Measurements from ENCODE around the gene ANKRD55.
"Not testable (repeated sequence)": the region's sequence is repeated elsewhere in the genome, so short reads cannot be mapped to it uniquely, and the experiment has no call there.

Gene ANKRD55

DNA sequence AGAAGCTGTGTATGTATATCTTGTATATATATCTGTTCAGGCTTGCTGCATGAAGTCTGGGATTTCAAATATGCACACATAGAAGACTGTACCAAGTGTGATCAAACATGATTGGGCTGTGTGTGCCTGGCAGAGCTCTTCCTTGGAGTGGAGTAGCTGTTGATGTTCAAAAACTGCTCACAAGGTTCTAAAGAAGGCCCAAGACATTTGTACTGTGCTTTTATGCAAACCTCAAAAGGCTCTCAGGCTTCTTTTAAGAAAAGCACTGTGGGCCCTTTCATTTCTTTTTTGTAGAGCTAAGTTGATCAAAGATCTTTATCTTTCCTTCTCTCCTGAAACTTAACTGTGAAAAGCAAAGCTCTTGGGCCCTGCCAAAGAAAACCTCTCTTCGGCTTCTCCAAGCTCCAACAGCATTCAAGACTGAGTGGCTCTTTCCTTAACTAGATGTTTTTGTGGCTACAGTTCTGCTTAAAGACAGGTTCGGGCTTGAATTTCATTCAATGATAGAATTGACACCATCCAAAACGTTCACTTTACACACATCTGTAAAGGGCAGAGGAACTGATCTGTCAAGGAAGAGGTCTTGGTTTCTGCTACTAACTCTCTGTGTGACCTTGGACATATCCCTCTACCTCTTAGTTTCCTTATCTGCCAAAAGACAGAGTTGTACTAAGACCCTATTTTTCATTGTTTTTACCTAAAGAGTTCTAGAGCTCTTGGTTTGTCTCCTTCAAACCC, 132.5 kb downstream of the ANKRD55 start:
- no peak for DNase-seq

DNA sequence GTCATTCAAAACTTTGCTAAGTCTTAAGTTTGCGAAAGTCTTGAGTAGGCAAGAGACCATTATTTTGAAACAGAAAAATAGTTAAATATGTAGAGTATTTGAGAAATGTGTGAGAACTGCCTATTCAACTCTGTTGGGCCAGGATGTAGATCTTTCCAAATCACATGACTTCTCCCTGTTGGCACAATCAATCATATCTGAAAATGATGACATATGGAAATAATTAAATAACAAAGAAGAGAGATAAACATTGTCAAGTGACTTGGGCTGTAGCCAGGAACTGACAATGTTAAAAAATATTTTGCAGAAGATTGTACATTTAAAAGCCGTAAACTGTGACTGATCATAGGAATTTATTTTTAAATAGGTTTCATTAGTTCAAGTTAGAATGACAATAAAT, 133.8 kb downstream of the ANKRD55 start:
- DNase-seq: no peak

DNA sequence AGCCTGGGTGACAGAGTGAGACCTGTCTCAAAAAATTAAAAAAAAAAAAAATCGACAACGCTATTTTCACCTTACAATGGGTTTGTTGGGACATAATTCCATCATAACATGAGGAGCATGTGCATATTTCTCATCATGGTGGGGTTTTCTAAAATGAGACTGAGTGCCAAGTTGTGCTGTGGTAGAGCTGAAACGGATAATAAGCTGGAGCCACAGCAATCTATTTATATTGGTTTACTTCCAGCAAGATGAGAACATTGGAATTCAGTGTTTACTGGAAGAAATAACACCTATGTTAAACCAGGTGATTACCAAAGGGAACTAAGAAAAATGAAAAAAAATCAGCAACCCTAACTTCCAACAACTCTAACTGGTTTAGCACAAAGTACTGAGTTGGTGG, 136.1 kb downstream of the ANKRD55 start:
- no peak for DNase-seq

DNA sequence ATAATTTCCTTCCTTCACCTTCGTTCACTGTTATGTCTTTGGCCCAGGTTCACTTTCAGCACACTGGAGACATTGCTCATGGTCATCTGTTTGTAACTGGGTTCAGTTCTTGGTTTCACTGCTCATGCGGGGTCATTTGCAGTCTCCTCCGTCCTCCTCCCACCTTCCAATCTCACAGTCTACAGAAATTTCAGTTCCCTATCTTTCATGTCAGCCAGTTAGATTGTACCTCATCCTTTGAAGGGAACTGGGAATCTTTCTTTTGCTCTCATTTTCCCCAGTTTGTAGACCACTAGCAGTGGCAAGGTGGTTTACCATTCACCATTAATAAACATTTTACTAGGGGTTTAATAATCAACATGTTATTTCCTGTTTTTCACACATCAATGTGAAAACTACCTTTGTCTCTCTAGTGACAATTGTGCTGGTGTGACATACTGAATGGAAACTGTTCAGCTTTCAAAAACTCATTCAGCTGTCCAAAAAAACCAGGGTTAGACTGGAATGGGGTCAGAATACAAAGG, 137.5 kb downstream of the ANKRD55 start:
- peak; percentile 40 for DNase-seq

DNA sequence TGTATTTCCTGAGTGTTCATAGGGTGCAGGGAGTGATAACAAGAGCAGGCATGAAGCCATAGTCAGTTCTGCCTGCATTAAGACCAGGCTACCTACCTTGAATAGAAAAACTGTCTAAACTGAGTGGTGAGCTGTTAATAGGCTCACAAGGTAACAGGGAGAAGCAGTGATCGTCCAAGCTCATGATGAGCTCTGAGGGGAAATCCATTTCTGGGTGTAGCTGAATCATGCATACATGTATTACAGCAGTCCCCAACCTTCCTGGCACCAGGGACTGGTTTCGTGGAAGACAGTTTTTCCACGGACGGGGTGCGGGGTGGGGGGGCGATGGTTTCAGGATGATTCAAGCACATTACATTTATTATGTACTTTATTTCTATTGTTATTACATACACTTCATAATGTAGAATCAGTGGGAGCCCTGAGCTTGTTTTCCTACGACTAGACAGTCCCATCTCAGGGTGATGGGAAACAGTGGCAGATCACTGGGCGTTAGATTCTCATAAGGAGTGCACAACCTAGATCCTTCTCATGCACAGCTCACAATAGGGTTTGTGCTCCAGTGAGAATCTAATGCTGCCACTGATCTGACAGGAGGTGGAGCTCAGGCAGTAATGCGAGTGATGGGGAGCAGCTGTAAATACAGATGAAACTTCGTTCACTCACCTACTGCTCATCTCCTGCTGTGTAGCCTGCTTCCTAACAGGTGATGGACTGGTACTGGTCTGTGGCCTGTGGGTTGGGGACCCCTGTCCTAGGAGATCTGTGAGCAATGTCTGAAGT, 138.4 kb downstream of the ANKRD55 start:
- no peak for DNase-seq

DNA sequence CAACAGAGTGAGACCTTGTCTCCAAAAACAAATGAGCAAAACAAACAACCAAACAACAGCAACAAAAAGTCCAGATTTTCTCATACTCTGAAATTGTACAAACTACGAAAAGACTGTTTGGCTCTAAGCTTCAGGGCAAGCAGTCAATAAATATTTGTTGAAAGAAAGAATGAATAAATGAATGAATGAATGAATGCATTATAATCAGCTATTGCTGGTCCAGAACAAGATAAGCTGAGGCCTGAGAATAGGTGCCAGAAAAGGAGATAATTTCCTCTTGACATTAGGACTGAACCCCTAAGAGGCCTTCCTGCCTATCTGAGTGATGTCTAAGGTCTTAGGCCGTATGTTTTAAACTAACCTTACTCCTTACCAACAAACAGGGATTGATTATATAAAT, 139.2 kb downstream of the ANKRD55 start:
- no peak for DNase-seq

DNA sequence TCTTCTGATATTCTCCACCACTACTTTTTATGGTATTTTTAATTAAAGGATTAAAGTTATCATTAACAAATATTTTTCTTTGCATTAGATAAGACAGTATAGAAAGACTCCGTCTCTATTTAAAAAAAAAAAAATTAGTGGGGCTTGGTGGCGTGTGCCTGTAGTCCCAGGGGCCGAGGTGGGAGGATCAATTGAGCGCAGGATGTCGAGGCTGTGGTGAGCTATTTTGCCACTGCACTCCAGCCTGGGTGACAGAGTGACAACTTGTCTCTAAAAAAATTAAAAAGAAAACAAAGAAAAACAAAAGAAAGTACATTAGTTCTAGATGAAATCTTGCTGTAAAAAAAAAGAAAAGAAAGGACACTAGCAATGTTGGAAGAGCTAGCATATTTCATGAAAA, 141.0 kb downstream of the ANKRD55 start:
- DNase-seq: no peak

DNA sequence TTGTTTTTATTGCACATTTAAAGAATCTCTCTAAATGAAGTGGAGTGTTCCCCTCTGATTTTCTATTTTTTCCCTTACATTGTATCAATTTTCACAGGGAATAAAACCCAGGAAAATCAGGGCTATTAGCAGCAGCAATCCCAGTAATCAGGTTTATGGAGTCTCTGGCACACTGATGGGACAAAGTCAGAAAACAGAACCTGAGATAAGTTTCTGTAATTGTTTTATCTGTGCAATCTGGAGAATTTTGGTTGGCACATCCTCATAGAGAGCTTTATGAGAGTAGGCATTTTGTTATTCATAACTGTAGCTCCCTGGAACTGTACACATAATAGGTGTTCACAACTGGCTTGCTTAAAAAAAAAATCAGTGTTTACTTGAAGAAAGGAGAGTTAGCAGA, 141.5 kb downstream of the ANKRD55 start:
- DNase-seq: no peak

DNA sequence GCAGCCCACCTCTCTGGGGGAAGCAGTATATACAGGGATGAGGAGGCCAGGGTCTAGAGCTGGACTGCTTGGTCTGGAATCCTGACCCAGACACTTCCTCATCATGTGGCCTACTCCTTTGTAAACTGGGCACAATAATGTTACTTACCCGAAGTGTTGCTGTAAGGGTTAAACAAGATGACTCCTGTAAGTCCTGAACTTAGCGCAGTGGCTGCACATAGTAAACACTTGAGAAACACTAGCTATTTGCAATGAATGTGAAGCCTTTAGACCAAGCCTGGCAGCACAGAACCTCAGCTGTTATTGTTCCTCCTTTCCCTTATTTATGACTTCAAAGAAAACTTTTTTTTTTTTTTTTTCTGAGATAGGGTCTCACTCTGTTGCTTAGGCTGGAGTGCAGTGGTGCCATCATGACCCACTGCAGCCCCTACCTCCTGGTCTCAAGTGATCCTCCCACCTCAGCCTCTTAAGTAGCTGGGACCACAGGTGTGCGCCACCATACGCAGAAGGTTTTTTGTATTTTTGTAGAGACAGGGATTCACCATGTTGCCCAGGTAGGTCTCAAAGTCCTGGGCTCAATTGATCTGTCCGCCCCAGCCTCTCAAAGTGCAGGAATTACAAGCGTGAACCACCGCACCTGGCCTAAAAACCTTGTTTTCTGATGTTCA, 142.2 kb downstream of the ANKRD55 start:
- no peak for DNase-seq

DNA sequence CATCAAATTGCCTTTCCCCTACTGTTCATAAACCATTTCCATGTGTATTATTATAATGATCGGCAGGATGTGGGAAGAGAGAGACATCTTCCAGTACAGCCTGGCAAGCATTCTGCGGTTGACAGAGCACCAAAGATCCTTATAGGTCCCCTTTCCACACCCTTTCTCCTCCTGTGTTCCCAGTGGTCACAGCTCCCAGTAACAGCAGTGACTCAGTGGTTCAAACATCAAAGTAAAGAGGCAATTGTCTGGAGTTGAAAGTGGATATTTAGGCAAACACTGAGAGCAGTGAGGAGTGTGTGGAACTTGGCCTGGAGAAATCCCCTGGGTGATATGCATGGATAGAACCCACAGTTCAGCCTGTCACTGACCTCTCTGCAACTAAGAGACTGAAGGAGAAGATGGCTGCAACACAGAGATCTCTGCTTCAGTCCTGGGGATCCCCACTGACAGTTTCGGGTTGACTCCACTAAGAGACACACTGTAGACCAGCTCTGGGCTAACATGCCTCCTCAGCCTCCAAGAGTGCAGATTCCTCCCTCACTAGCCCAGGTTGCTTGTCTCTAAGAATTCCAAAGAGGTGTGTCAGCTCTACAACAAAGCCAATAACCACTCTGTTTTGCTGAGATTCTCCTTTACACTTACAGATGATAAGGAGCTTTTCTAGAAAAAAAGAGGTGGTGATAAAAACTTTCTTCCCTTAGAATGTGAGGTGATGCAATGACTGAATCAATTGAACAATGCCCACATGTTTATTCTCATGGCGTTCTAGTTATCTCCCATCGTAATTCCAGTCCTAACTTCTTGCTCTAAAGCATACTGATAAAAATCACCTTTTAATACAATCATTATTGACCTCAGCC, 143.9 kb downstream of the ANKRD55 start:
- DNase-seq: no peak

DNA sequence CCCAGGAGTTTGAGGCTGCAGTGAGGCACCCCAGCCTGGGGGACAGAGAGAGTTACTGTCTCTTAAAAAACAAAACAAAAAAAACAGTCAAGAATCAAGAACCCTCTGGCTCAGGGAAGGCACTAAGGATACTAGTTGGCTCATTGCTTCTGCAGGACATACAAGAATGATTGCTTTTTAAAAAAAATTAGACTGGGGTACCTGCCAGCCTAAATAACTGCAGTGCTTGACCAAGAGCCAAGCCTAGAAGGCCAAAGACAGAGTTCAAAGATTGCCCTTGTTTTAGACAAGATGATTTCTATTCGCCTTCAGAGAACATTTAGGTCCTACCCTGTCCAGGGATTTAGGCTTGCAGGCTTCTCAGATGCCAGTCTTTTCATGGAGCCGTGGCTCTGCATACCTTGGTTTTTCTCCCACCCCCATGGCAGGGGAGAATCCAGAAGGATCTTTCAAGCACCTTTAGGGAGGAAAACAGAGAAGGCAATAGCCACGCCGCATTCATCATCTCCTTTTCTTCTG, 144.6 kb downstream of the ANKRD55 start:
- no peak for DNase-seq

DNA sequence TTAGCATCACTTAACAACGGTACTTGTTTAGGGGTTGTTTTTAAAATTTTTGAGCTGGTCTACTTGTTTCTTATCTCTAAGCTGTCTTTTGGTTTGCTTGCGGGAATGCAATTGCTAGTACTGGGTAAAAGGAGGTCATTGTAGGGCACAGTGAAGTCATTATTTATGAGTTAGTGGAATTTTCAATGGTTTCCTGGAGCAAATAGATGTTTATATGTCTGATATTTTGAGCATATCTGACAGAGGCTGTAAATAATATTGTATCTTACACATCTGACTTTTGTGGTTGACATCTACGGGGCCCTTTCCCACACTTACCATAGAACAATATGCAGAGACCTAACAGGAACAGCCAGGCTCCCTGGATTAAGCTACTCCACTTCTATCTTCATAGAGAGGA, 147.9 kb downstream of the ANKRD55 start:
- no peak for DNase-seq

DNA sequence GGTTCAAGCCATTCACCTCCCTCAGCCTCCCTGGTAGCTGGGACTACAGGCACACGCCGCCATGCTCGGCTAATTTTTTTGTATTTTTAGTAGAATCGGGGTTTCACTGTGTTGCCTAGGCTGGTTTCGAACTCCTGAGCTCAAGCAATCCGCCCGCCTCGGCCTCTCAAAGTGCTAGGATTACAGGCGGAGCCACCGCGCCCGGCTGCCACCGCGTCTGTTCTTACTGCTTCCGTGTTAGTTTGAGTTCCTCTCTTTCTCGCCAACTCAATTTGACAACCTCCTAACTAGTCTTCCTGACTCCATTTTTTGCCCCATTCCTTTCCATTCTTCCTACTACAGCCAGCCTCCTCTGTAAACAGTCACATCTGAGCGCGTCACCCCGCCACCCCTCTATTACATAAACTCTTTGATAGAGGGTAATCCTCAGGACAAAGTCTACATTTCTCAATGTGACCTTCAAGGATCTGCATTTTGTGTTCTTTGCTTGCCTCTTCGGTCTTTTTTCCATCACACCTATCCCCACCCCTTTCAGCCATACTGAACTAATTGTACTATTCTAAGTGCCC, 149.8 kb downstream of the ANKRD55 start:
- no peak for DNase-seq

DNA sequence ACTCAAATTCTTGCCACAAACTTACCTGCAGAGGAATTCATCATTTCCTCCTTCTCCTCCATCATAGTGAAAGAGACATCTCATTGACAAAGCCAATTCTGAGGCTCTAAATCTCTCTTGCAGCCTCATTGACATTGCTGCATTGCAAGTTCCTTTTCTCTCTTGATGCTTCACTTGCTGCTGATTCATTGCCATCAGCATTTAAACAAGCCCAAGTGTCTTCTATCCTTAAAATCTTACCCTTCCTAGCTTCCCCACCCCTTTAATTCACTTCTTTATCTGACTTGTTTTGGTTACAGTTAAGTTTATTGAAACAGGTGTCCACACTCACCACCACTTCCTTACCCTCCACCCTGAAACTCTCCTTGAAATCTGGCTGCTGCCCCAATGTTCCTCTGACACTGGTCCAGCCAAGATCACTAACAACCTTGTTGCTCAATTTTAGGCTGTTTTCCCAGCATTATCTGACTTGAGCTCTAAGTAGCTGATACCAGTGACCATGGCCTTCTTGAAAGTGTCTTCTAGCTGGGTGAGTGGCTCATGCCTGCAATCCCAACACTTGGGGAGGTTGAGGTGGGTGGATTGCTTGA, 152.0 kb downstream of the ANKRD55 start:
- peak; percentile 66 for DNase-seq

DNA sequence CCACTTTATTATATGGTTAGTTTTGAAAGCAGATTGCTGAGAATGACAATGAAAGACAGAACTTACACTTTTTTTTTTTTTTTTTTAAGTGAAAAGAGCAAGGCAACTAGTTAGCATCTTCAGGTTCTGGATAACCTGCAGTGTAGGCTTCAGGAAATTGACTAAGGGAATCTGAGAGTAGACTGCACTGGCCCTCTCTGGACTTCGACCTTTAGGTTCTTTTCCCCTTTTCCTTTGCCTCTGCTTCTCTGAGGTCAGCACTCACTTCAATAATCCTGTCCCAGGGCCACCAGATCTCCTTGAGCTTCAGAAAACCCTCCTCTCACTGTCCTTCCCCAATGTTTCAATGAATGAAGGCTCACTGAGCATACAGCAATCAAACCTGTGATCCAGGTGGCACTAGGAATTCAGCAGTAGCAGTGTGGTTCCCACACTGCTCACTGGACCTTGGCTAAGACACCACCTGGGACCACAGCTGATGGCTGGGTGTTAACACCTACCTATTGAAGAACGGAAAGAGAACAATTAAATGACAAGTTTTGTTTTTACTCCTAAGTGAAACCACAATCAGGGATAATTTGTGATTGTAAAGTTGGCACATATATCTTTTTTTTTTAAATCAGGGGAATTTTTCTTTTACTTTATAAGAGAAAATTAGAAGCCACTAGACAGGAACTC, 152.6 kb downstream of the ANKRD55 start:
- peak; percentile 66 for DNase-seq

DNA sequence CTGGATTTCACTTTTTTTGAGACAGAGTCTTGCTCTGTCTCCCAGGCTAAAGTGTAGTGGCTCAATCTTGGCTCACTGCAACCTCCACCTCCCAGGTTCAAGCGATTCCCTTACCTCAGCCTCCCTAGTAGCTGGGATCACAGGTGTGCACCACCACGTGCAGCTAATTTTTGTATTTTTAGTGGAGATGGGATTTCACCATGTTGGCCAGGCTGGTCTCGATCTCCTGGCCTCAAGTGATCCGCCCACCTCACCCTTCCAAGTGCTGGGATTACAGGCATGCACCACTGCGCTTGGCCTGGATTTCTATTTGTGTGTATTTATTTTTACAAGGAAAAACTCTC, 154.0 kb downstream of the ANKRD55 start:
- DNase-seq: not testable (repeated sequence)

DNA sequence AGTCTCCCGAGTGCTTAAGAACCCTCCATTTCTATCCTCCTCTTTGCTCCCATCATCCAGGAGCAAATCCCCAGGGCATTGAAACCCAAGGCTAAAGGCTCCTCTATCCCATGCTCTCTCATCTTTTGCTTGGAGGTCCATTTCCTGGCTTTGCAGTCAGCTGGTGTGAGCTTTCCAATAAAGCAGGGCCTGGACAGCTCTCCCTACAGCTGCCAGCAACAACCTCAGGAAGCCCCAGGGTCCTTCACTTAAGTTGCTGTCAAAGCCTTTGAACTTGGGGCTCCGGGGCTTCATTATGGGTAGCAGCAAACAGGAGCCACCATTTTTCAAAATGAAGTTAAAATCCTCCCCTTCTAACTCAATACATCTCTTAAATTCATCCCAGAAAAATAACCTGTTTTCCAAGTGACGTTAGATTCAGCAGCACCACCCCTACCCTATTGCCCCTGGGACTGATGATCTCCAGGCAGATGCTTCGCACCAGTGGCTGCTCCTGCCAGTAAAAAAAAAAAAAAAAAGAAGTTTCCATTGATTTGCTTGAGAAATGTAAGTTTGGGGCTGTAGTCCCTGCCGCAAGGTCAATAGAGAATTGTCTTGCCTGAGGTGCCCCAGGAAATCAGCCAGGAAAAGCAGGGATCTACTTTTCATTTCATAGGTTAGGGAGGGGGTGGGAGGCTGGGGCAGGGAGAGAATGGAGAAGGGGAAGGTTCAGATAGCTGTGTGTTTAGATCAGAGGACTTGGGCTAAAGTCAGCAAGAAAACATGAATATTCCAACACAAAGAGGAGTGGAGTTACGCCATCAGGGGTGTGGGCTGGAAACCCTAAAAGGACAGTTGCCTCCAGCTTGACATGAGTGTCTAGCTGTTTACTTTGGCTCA, 154.6 kb downstream of the ANKRD55 start:
- no peak for DNase-seq

DNA sequence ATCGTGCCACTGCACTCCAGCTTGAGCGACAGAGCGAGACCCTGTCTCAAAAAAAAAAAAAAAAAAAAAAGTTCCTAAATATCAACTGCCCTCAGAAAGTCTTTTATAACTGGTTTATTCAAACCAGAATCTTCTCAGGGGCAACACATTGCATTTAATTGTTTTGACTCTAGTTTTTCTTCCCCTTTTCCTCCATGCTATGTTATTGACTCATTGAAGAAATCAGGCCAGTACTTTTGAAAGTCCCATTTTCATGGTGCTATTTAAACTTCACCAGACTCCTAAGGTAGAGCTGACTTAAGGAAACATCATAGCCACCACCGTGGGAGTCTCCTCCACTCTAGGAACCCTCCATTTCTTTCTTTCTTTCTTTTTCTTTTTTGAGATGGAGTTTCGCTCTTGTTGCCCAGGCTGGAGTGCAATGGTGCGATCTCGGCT, 155.3 kb downstream of the ANKRD55 start:
- no peak for DNase-seq

DNA sequence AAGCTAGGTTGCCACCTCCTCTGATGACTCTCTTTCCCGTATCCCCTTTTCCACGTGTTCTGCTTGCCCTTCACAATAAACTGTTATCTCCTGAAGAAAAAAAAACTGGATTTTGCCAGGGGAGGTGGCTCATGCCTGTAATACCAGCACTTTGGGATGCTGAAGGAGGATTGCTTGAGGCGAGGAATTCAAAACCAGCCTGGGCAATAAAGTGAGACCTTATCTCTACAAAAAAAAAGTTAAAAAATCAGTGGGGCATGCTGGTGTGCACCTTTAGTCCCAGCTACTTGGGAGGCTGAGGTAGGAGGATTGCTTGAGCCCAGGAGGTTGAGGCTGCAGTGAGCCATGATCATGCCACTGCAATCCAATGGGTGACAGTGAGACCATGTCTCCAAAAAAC, 156.6 kb downstream of the ANKRD55 start:
- no peak for DNase-seq

DNA sequence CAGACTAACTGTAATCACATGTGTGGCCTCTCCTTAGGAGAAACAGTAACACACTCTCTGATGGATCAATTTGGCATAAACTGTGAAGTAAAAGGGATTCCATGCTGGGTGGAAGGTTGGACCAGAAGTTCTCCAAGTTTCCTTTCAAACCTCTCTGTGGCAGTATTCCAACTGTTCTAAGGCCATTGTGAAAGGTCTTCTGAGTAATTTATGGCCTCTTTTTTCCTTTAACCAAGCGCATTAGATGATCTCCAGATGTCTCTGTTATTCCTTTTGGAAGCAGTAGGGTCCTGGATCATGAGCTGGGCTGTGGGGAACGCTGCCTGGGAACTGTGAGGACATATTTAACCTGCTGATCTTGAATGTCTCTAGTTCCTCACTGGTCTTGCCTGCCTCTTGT, 157.8 kb downstream of the ANKRD55 start:
- no peak for DNase-seq
